Measurements from ENCODE around the gene STPG4.
"Not testable (repeated sequence)": the region's sequence is repeated elsewhere in the genome, so short reads cannot be mapped to it uniquely, and the experiment has no call there.

The STPG4 gene

DNA sequence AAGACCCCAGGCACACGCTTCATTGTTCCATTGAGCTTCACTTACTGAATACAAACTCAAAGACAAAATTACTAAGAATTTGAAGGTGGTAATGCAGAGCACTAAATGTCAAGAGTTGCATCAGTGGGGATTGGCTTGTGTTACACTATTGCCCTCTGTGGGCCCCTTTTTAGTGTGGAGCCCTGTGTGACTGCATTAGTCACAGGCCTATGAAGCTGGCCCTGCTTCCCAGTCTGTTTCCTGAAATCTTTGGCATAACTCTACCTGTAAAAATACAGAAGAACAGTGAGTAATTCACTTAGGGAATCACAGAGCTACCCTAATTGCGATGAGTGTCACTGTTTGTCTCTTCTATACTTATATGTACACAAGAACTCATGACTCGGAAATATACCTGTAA, 40.0 kb upstream of the STPG4 start:
- H3K27ac ChIP-seq: 0 out of 2 replicates have a peak overlapping the region, but pooled peaks have one; percentile 3
- no peak for TF ChIP-seq ZFX (IDR thresholded peaks at IDR 0.05)
- TF ChIP-seq, protein P1, sequence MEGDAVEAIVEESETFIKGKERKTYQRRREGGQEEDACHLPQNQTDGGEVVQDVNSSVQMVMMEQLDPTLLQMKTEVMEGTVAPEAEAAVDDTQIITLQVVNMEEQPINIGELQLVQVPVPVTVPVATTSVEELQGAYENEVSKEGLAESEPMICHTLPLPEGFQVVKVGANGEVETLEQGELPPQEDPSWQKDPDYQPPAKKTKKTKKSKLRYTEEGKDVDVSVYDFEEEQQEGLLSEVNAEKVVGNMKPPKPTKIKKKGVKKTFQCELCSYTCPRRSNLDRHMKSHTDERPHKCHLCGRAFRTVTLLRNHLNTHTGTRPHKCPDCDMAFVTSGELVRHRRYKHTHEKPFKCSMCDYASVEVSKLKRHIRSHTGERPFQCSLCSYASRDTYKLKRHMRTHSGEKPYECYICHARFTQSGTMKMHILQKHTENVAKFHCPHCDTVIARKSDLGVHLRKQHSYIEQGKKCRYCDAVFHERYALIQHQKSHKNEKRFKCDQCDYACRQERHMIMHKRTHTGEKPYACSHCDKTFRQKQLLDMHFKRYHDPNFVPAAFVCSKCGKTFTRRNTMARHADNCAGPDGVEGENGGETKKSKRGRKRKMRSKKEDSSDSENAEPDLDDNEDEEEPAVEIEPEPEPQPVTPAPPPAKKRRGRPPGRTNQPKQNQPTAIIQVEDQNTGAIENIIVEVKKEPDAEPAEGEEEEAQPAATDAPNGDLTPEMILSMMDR (conservative IDR thresholded peaks at IDR 0.05): no peak

DNA sequence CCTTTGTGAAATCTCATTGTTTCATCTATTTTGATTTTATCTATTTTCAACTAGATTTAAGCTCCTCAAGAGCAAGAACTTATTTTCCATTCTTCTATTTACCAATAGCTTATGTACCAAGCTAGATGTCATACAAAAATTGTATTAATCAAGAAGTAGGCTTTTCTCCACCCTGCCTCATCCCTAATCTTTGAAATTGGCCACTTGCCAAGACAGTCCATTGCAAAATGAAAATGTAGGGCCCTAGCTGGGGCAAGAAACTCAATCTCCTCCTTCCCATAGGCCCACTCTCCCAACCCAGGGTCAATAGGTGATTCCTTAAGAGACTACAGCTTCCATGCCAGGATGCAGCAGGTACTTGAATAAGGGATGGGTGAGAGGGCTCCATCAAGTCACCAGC, 39.3 kb upstream of the STPG4 start:
- TF ChIP-seq, protein P1 (conservative IDR thresholded peaks at IDR 0.05): no peak
- no peak for TF ChIP-seq ZFX (IDR thresholded peaks at IDR 0.05)
- H3K27ac ChIP-seq: 0 out of 2 replicates have a peak overlapping the region, but pooled peaks have one; percentile 3

DNA sequence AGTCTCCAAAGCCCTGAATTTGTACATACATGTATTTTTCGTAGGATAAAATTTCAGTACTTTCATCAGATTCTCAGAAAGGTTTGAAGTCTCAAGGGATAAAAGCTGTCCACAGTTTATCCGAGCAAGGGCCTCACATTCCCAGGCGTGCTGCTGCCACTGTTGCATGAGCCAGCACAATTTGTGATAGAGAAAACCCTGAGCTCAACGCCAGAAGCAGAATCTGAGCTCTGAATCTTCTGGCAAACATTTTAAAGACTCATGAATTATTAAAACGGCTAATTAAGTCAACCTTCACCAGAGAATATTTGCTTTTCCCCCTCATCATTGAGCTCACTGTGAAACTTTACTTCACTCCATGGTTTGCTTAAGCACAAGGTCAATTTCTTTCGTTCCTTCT, 38.5 kb upstream of the STPG4 start:
- no peak overlapping the region for H3K27ac ChIP-seq
- no peak for TF ChIP-seq ZFX (IDR thresholded peaks at IDR 0.05)
- TF ChIP-seq, protein P1 (conservative IDR thresholded peaks at IDR 0.05): no peak

DNA sequence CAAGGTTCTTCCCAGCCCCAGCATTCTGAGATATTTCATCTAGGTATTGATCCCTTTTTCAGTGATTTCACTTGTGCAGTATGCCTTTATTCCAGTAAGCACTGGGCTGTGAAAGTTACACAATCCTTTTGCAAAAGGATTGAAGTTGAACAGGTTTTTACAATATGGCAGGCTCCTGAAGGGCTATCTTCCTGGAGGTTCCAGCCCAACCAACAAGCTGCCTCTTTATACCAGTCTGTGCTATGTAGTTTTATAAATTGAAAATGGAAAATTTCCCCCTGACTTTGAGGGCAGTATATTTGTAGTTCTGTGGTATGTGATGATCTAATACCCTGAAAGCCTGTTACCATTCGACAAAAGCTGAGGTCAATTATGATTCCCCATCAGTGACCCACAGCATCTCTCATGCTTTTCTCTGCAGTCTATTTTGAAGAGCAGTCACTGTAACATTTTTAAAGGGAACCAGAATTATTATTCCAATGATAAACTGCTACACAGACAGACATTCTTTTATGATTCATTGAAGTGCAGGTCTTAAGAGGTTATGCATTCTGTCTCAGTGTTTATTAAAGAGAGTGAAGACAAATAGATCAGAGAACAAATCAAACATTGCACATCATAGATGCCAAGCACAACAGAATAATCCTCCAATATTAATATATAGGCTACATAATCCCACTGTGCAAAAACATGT, 35.2 kb upstream of the STPG4 start:
- no peak overlapping the region for H3K27ac ChIP-seq
- TF ChIP-seq, protein P1 (conservative IDR thresholded peaks at IDR 0.05): no peak
- no peak for TF ChIP-seq ZFX (IDR thresholded peaks at IDR 0.05)

DNA sequence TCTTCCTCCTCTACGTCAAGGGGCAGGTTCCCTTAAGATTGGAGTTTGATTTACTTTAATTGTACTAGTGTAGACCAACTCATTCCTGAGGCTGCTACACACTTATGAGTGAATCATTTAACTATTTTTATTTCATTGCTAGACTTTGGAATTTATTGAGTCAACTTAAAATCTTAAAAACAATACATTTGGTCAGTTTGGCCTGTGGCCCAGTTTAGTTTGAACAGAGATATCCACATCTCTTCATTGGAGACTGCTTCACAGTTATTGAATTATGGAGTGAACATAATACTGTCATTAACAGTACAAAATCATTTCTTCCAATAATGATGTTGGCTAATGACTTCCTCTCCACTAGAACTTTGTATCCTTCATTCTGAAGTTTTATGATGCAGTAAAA, 34.5 kb upstream of the STPG4 start:
- TF ChIP-seq, protein P1 (conservative IDR thresholded peaks at IDR 0.05): no peak
- no peak for TF ChIP-seq ZFX (IDR thresholded peaks at IDR 0.05)
- no peak overlapping the region for H3K27ac ChIP-seq

DNA sequence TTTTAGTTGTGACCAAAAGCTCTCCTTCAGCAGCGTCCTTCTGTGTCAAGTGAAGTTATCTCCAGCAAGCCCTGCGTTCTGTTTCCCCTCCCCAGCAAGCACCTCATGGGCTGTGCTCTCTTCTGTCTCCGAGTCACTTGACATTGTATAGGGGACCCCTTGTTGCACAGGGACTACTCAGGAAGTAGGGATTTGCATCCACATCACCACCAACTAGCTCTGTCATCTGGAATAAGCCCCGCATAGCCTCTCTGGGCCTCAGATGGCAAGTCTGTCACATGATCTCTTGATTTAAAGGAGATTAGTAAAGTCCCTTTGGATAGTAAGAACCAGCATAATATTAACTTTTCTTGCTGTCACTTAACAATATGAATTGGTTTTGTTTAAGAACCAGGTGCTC, 32.0 kb upstream of the STPG4 start:
- TF ChIP-seq, protein P1 (conservative IDR thresholded peaks at IDR 0.05): no peak
- TF ChIP-seq ZFX (IDR thresholded peaks at IDR 0.05): no peak
- H3K27ac ChIP-seq: no peak overlapping the region

DNA sequence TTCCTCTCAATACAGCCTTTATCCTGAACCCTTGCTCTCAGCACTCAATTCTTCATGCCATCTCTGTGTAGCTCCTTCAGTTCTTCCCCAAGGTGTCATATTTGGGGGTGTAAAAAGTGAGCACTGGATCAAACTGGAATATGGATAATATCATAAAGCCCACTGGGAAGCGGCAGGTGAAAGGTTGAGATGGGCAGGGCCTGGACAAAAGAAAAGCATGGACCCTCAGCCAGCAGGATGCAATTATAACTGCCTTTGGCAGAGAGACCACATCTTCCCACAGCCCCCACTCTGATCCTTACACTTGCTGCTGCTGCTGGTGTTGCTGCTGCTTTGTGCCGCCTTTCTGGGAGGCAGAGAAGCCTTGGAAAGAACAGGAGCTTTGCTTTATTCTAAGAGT, 31.2 kb upstream of the STPG4 start:
- no peak overlapping the region for H3K27ac ChIP-seq
- TF ChIP-seq ZFX (IDR thresholded peaks at IDR 0.05): no peak
- TF ChIP-seq, protein P1 (conservative IDR thresholded peaks at IDR 0.05): no peak

DNA sequence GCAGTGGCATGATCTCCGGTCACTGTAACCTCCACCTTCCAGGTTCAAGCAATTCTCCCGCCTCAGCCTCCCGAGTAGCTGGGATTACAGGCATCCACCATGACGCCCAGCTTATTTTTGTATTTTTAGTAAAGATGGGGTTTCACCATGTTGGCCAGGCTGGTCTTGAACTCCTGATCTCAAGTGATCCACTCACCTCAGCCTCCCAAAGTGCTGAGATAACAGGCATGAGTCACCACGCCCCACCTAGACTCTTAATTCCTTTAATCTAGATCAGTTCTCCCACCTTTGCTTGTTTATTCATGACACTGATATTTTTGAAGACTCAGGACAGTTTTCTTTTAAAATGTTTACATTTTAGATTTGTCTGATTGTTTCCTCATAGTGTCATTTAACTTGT, 30.0 kb upstream of the STPG4 start:
- H3K27ac ChIP-seq: not testable (repeated sequence)
